Retinal pigment epithelial cell (primary cell): ENCODE data around the gene PACS1.
"Not testable (repeated sequence)": the region's sequence is repeated elsewhere in the genome, so short reads cannot be mapped to it uniquely, and the experiment has no call there.

Source experiments
- DNase-seq: peaks from one replicate; pipeline ENCODE4 v3.0.0-alpha.2; 2010; ENCODE audit warnings: low read depth
- H3K4me3 ChIP-seq: 2 replicates; pipeline ENCODE4 v1.5.1; 2011; ENCODE audit warnings: mild to moderate bottlenecking, low read length, control low read depth, moderate library complexity
- CTCF ChIP-seq: conservative IDR thresholded peaks from 2 replicates; pipeline ENCODE4 v1.5.1; 2011; ENCODE audit warnings: low read depth, low read length, control low read depth, inconsistent platforms

Gene PACS1

GRCh38 chr11:66240781-66241136, 170.7 kb downstream of the PACS1 start:
- H3K4me3 ChIP-seq, result no peak overlapping the region
- no peak for TF ChIP-seq CTCF
- no peak for DNase-seq

GRCh38 chr11:66242095-66242765, 172.2 kb downstream of the PACS1 start:
- H3K4me3 ChIP-seq, result no peak overlapping the region
- no peak for DNase-seq
- TF ChIP-seq CTCF, result no peak

GRCh38 chr11:66243782-66244535, 173.9 kb downstream of the PACS1 start:
- DNase-seq, result no peak
- no peak for TF ChIP-seq CTCF
- H3K4me3 ChIP-seq, result no peak overlapping the region

GRCh38 chr11:66247295-66247694, 177.2 kb downstream of the PACS1 start:
- no peak overlapping the region for H3K4me3 ChIP-seq
- DNase-seq, result no peak
- no peak for TF ChIP-seq CTCF

GRCh38 chr11:66247801-66248200, 177.7 kb downstream of the PACS1 start:
- no peak for DNase-seq
- no peak for TF ChIP-seq CTCF
- H3K4me3 ChIP-seq, result no peak overlapping the region

- no peak overlapping the region for H3K4me3 ChIP-seq
- no peak for DNase-seq
- no peak for TF ChIP-seq CTCF
Measured at GRCh38 chr11:66248903-66249302, 178.8 kb downstream of the PACS1 start.

- H3K4me3 ChIP-seq, result no peak overlapping the region
- no peak for TF ChIP-seq CTCF
- DNase-seq, result no peak
Measured at GRCh38 chr11:66251809-66252208, 181.7 kb downstream of the PACS1 start.

GRCh38 chr11:66253081-66253480, 183.0 kb downstream of the PACS1 start:
- H3K4me3 ChIP-seq, result not testable (repeated sequence)

More at GRCh38 chr11:66253081-66253480, 183.0 kb downstream of the PACS1 start:
- not testable (repeated sequence) for DNase-seq
